Activated effector memory CD4-positive, alpha-beta T cell treated with Interleukin-2 at 50 U/mL for 16 hours (primary cell): ENCODE measurements around the gene SDCCAG8.
"Not testable (repeated sequence)": the region's sequence is repeated elsewhere in the genome, so short reads cannot be mapped to it uniquely, and the experiment has no call there.

Source experiments
- DNase-seq: peaks from one replicate; pipeline ENCODE4 v3.0.0-alpha.2; 2020

SDCCAG8 gene

DNA sequence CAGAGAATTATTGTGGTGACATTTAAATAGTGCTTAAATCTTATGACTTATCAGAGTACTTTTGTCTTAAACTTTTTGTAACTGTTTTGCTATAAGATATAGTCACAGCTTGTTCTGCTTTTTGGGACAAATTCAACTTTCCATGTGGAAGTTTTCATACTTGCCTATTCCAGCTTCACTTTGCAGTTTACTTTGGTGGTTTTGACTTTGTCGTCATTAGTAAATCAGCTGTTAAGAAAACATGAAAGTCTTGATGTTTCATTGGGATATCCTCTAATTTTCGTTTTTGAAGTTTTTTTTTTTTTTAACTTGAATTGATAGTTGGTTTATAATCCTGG, 31.3 kb downstream of the SDCCAG8 start:
- no peak for DNase-seq

- no peak for DNase-seq
These were observed 31.8 kb downstream of the SDCCAG8 start for GRCh38 chr1:243287652-243288051.

- no peak for DNase-seq
These were observed 32.2 kb downstream of the SDCCAG8 start for GRCh38 chr1:243288062-243288461.

- no peak for DNase-seq
These were observed 35.5 kb downstream of the SDCCAG8 start for GRCh38 chr1:243291292-243291691.

GRCh38 chr1:243292117-243292516, 36.3 kb downstream of the SDCCAG8 start:
- DNase-seq = no peak

- DNase-seq = no peak
These were observed 38.3 kb downstream of the SDCCAG8 start for GRCh38 chr1:243293941-243294722.

- no peak for DNase-seq
These were observed 38.9 kb downstream of the SDCCAG8 start for GRCh38 chr1:243294723-243295121.

GRCh38 chr1:243299069-243299468, 43.2 kb downstream of the SDCCAG8 start:
- DNase-seq = no peak

DNA sequence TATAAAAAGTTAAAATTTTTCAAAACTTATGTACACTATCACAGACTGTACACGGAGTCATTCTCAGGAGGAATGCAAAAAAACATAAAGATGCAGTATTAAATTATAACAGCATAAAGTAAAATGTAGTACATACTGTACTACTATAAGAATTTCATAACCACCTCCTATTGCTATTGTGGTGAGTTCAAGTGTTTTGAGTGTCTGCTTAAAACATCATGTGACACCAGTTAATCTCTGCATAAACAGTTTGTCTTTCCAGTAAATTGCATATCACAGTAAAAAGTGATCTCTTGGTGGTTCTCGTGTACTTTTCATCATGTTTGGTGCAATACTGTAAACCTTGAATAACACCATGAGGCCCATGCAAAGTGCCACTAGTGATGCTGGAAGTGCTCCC, 45.2 kb downstream of the SDCCAG8 start:
- no peak for DNase-seq

DNA sequence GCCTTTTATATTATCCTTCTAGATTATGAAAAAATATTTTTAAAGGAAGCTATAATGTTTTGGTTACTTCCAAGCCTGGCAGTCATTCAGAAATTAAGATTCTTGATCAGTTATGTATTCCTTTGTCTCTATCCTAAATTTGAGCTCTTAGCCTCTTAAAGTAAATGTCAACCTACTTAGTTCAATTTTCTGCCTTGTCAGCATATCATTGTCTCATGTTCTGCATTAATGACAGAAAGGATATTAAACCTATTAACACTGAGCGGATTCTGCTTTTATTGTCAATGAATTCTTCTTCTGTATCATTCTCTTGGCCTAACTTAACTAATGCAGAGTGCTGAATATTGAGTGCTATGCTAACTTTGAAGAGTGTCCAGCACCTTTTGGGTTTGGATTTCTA, 56.0 kb downstream of the SDCCAG8 start:
- no peak for DNase-seq

DNA sequence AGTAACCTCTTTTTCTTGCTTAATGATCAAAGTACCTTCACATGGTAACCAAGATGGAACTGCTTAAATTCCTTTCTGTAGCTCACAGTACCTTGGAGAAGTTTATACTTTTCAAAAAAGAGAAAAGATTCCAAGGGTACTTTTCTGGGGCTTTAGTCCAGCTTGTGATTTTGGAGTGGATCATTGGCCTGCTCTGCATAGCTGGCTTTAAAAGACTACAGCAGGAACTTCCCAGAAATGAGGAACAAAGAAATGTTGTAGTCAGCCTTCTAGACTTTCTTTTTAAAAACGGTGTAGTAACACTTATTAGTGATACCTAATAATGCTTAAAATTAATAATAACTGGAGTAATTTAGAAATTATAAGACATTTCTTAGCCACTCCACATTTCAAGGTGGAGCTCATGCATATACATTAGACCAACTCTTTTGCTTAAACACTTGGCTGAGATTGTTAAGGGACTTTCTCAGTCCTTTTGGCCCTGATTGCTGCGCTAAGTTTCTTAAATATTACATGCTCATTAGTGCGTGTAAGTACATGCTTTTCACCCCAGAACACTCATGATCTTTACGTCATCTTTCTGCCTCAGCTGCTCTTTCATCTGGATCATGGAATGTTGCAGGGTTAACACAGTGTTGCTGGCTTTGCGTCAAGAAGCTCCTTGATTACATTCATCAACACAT, 57.3 kb downstream of the SDCCAG8 start:
- DNase-seq = no peak

- no peak for DNase-seq
These were observed 58.0 kb downstream of the SDCCAG8 start for GRCh38 chr1:243313635-243314536.

- DNase-seq = no peak
These were observed 59.6 kb downstream of the SDCCAG8 start for GRCh38 chr1:243315455-243315854.

GRCh38 chr1:243315893-243316292, 60.1 kb downstream of the SDCCAG8 start:
- no peak for DNase-seq

DNA sequence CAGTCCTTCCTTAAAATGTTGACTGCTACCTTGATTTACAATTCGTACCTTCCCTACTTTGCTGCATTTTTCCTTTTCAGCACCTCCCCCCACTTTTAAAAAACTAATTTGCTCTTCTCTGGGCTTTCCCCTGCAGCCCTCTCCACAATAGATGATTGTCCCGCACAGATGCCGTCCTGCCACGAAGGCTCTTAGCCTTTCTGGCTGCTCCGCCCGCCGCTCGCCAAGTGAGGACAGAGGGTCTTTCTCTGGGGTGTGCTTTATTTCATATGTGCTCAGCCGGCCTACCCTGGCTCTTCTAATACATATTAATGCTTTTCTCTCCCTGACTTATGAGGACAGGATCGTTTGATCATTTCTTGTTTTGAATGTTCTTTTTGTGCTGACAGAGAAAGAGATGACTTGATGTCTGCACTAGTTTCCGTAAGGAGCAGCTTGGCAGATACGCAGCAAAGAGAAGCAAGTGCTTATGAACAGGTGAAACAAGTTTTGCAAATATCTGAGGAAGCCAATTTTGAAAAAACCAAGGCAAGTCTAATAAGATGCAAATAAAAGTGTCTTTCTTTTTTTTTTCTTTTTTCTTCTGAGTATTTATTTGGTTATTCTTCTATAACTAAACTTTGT, 60.6 kb downstream of the SDCCAG8 start:
- DNase-seq = no peak

DNA sequence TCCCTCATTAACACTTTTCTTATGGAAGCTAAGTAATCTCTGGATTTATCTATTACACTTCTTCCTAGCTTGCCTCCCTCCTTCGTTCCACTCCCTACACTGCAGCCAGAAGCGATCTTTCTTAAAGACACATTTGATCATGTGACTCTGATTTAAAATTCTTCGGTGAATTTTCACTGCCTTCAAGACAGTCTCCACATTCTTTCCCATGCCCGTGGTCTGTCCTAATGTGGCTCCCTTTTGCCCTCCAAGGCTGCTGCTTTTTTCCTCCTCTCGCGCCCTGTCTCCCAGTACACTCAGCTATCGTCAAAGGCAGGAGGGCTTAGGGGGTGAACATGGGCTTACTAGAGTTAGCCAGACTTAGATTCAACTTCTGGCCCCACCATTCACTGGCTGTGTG, 64.4 kb downstream of the SDCCAG8 start:
- no peak for DNase-seq

DNA sequence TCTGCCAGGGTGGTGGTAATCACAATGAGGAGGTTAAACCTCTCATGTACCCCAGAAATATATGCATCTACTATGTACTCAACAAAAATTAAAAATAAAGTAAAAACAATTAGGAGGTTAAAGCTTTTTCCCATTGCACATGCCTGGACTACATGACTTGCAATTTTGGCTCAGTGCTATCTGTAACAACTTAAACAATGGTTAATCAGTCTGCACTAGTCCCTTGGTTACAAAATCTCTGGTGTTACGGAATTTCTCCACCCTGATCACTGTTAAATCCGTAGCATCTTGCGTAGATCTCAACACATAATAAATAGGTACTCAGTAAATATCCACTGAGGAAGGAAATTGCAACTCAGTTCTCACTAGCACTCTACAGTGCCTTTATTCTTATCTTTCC, 66.5 kb downstream of the SDCCAG8 start:
- no peak for DNase-seq

- DNase-seq = no peak
These were observed 67.7 kb downstream of the SDCCAG8 start for GRCh38 chr1:243323491-243323890.

- DNase-seq = no peak
These were observed 69.6 kb downstream of the SDCCAG8 start for GRCh38 chr1:243325305-243325890.

GRCh38 chr1:243332440-243332839, 76.6 kb downstream of the SDCCAG8 start:
- no peak for DNase-seq

- DNase-seq = no peak
These were observed 79.5 kb downstream of the SDCCAG8 start for GRCh38 chr1:243335292-243335691.

- DNase-seq = no peak
These were observed 80.3 kb downstream of the SDCCAG8 start for GRCh38 chr1:243336163-243336562.

DNA sequence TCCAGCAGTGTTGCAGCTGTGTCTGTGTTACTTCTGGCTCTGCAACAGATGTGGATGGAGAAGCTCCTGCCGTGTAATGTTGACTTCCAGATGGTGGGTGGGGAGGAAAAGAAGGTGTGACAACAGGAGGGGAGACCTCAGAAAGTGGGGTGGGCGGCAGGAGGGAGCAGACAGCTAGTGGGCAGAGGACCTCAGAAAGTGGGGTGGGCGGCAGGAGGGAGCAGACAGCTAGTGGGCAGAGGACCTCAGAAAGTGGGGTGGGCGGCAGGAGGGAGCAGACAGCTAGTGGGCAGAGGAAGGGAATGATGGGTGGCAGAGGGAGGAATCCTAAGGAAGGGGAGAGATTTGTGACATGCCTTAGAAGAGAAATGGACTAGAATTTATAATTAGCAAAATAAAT, 83.0 kb downstream of the SDCCAG8 start:
- not testable (repeated sequence) for DNase-seq
